ENCODE data around the gene RHBDF1. TPM values are rescaled to one million over a fixed set of nuclear protein-coding genes. Genes with fewer than 3 reads are reported as not detected.

RHBDF1 gene
- total and polyA plus RNA-seq, 9 of the 15 experiments (the other 6 are each of a cell fraction or from before 2014, with no cell fraction given) = 1.0 to 8.2 (median 4.2) TPM

- TF ChIP-seq ZFPM2 (CRISPR knock-in tag; IDR thresholded peaks at IDR 0.05) = no peak
- TF ChIP-seq BRD9 (IDR thresholded peaks at IDR 0.05; ENCODE audit: low read depth, partially characterized antibody) = no peak
- TF ChIP-seq PML (IDR thresholded peaks at IDR 0.05; ENCODE audit: low read length) = no peak
- TF ChIP-seq NUFIP1 (IDR thresholded peaks at IDR 0.05; ENCODE audit: partially characterized antibody) = no peak
These were observed 4.9 kb upstream of the RHBDF1 start (continued) for GRCh38 chr16:77273-77806.

- Histone ChIP-seq H4K20me1 (replicated peaks; ENCODE audit: control insufficient read depth, insufficient read depth, low read length) (peaks cover 3% of the 10 kb centered on the region; the same call in 1 of the 2 replicates), H3K36me3 (ENCODE audit: control insufficient read depth, insufficient read depth, low read length) (peaks cover 19% of the 10 kb centered on the region; the same call in 2 of the 3 replicates), H3K9me1 (ENCODE audit: control insufficient read depth, insufficient read depth, low read length) (peaks cover 5% of the 10 kb centered on the region), H3K4me3 (peak overlapping the region; percentile 93), H3K9me3 (replicated peaks; ENCODE audit: control insufficient read depth, insufficient read depth, low read depth, low read length) (no peaks in the 10 kb centered on the region; the same call in 1 of the 2 replicates), H3K4me1 (replicated peaks in 1 of 2; ENCODE audit: control insufficient read depth in 2 of 2, insufficient read depth in 2 of 2, low read length in 2 of 2) (peaks cover 32 to 74% of the 10 kb centered on the region in 2 experiments), H3K9ac (ENCODE audit: insufficient read depth in 1 of 2, low read depth in 2 of 2, low read length in 2 of 2) (peak overlapping the region; percentile 89 to 100), H3K79me2 (ENCODE audit: control insufficient read depth, insufficient read depth, low read length) (peaks cover 29% of the 10 kb centered on the region), H3K4me2 (ENCODE audit: insufficient read depth, low read length) (peak overlapping the region; percentile 88), H3K27me3 (ENCODE audit: control insufficient read depth in 2 of 2, insufficient read depth in 2 of 2, low read length in 2 of 2) (no peaks in the 10 kb centered on the region), H3K27ac (ENCODE audit: extremely low read depth, low read depth, low read length) (peak overlapping the region; percentile 89), H2AFZ (ENCODE audit: low read depth, low read length) (peak overlapping the region; percentile 76)
- ChIA-PET POLR2A (interaction anchor here (0.6 to 2.0 kb wide), 7 partner anchors 8 to 30 kb away, joined by 3 to 11 read pairs (median 4); no protein-coding TSS in a partner anchor), CTCF (ENCODE audit: low intra/inter-chr PET ratio) (interaction anchor here (2.0 kb wide), 1 partner anchor 20 kb away, joined by 9 read pairs; no protein-coding TSS in a partner anchor)
- ATAC-seq (peak; percentile 59), DNase-seq (ENCODE audit: extremely low read depth in 1 of 4, low spot score in 3 of 4) (peak; percentile 85 to 87 (median 86)), FAIRE-seq (peak; percentile 90)
- BruUV-seq (replicated peaks) = no TSS peak
- intact Hi-C loops (cut with micrococcal nuclease) (no loop called here), in situ Hi-C loops (cut with MboI) (no loop called here)
- 17% methylated on average over 10 of the region's 13 CpGs for WGBS (ENCODE audit: insufficient coverage, low coverage, missing lambda C conversion rate)
- TF ChIP-seq L3MBTL2 (IDR thresholded peaks at IDR 0.05) = no peak
- no peak for TF ChIP-seq RNF219 (CRISPR knock-in tag; IDR thresholded peaks at IDR 0.05)
- no peak for TF ChIP-seq FUS (optimal IDR thresholded peaks at IDR 0.05; ENCODE audit: low read depth, low read length)
- no peak for TF ChIP-seq HINFP (tag; conservative IDR thresholded peaks at IDR 0.05; ENCODE audit: low read depth)
- peak; percentile 70 for TF ChIP-seq VEZF1 (CRISPR knock-in tag; IDR thresholded peaks at IDR 0.05)
- no peak for TF ChIP-seq ZBTB8A (IDR thresholded peaks at IDR 0.05; ENCODE audit: partially characterized antibody)
- TF ChIP-seq HDAC1 (IDR thresholded peaks at IDR 0.05) = peak in 1 of 2 experiments; percentile 49; a peak in 2 of 4 replicates
- TF ChIP-seq MYC (IDR thresholded peaks at IDR 0.05; ENCODE audit: low read depth, low read length) = peak; percentile 8; the same call in 1 of the 2 replicates
- no peak for TF ChIP-seq MYC (CRISPR knock-in tag; IDR thresholded peaks at IDR 0.05; ENCODE audit: borderline replicate concordance, low read depth)
- TF ChIP-seq ARHGAP35 (IDR thresholded peaks at IDR 0.05; ENCODE audit: partially characterized antibody) = no peak
These were observed 4.3 kb upstream of the RHBDF1 start for GRCh38 chr16:76535-77272.
